T follicular helper cell (primary cell): Measurements from ENCODE around the gene GPC6.

Experiments
- DNase-seq: peaks from one replicate; pipeline ENCODE4 v3.0.0-alpha.2; 2020; ENCODE audit warnings: low read depth

Gene GPC6

DNA sequence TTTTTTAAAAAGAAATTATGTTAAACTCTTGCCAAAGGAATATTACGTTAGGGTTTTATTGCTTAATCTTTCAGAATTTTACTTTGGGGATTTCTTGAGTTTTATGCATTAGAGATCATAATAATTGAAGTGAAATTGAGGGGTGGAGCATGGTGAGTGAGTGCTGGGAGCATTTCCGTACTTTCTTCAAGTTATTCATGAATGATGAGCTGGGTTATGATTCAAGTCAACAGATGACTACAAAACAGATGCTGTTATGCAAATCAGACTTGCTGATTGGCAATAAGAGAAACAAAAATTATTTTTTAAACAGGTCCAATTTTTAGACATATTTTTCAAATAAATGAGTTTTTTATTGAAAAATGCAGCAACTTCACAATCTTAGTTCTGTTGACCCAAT is 748.6 kb downstream of the GPC6 start:
- DNase-seq, result no peak

GRCh38 chr13:93976528-93976927 is 749.9 kb downstream of the GPC6 start:
- no peak for DNase-seq

- DNase-seq, result no peak
Observed at GRCh38 chr13:93977986-93978385, 751.4 kb downstream of the GPC6 start.

- DNase-seq, result no peak
Observed at GRCh38 chr13:93981426-93981977, 754.9 kb downstream of the GPC6 start.

DNA sequence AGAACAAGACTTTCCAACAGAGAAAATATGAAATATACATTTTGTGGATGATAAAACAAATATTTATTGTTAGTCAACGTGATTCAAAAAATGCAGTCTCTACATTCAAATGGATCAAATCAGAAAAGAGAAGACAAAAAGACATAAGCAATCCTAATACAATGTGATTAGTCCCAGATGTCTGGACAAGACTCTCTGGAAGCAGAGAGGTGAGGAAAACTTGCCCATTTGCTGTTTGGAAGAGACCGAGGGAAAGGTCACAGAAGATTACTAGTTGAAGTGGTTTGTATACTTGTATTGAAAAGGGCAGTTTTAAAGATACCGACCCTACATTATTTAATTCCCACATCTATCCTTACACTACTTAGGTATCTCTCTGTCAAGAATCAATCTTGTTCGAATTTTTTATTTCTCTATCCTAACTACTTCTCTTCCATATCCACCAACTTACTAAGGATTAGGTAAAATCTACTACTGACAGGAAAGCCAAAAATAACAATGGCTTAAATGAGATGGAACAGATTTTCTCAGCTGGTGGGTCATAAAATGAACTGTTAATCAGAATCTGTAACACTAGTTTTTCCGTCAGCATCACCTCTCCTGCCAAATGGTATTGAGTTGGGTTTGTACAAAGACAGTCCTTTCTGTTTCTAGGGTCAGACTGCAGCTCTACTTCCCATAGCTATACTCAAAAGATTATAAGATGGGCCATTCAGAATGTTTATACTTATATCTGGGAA is 755.7 kb downstream of the GPC6 start:
- no peak for DNase-seq

- no peak for DNase-seq
Observed at GRCh38 chr13:93984052-93984451, 757.4 kb downstream of the GPC6 start.

- DNase-seq, result no peak
Observed at GRCh38 chr13:93984876-93985275, 758.3 kb downstream of the GPC6 start.

DNA sequence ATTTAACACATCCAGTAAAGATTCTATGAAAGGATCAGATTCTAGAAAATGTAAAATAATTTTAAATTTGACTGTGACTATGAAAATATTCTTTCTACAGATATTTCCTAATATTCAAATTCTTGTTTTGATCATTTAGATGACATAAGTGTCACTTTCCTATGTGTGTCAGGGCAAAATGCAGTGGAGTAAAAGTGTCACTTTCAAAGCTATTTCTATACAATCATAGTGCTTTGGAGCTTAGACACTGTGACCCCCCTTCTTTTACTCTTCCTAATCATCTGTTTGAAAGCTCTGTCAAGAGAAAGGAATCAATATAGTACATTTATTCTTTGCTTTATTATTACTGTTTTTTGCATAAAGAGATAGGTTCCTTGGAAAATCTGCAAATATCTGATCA is 760.9 kb downstream of the GPC6 start:
- DNase-seq, result no peak

GRCh38 chr13:93991569-93991968 is 765.0 kb downstream of the GPC6 start:
- DNase-seq, result no peak

- DNase-seq, result no peak
Observed at GRCh38 chr13:93996481-93996880, 769.9 kb downstream of the GPC6 start.

DNA sequence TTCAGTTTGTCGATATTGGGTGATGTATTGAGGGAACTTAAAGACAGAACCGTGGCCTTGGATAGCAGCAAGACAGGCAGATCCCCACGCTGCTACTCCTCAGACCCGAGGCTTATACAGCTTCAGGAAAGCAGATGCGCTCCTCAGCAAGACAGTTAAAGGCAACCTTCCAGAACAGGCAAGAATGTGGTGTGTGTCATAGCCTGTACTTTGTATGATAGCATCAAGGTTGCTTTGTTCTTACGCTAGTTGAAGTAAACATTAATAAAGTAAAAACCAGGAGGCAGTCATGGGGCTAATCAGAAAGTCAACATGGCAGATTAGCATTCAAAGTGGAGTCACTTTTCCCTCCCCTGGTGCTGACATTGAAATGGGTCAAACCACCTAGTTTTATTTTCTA is 779.7 kb downstream of the GPC6 start:
- no peak for DNase-seq

DNA sequence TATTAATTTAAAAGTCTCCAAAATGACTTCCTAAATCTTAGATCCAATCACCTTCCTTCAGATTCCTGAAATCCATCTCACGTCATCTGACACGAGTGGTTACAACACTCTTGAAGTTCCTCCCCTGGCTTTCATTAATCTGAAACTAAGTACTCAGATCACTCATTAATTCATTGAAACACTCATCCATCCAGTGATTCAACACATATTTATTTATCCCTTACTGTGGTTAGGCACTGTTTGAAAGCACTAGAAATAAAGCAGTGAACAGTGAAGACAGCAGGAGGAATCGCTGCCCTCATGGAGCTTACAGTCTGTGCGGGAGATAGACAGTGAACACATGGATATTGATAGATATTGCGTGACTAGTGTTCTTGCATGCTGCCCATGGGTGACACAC is 780.5 kb downstream of the GPC6 start:
- no peak for DNase-seq

DNA sequence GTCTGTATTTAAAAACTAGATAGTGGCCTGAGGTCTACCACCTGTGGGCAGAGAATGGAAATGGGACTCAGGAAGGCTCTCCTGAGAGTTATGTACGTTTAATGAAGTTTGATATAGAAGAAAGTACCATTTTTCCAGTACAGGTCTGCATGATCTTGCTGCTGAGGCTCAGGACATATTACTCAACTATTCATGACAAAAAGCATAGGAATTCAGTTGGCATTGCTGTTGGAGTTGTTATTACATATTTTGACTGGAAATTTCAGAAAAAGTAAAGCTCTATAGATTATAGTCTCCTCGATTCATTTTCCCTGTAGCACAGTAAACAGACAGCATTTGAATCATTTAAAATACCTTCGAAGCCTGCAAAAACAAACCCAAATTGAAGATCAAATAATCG is 783.1 kb downstream of the GPC6 start:
- no peak for DNase-seq

DNA sequence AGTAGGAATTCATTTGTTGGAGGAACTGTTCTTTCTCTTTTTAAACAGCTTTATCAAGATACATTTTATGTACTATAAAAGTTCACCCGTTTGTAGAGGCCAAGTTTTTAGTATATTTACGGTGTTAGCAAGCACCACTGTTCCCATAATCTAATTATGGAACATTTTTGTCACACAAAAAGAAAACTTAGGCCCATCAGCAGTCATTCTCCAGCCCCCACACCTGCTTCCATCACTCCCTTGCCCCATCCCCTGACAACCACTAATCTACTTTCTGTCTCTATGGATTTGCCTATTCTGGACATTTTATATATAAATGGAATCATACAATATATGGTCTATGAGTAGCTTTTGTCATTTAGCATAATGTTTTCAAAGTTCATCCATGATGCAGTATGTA is 787.9 kb downstream of the GPC6 start:
- no peak for DNase-seq

- DNase-seq, result no peak
Observed at GRCh38 chr13:94020426-94020825, 793.8 kb downstream of the GPC6 start.

DNA sequence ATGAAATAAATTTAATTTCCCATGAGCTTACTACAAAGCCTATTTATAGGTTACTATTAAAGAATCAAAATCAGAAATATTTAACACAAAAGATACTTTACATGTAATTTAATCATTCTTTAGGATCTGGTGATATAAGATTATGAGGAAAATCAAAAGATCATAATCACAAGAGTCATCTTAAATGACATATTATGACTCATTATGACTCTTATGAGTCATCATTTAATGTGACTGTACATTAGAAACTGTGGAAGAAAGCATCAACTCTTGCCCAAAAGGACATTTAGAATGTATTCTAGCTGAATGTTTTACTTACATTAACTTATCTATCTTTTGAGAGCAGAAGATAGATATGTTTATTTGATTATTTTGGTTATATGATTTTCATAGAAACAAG is 794.2 kb downstream of the GPC6 start:
- DNase-seq, result no peak

DNA sequence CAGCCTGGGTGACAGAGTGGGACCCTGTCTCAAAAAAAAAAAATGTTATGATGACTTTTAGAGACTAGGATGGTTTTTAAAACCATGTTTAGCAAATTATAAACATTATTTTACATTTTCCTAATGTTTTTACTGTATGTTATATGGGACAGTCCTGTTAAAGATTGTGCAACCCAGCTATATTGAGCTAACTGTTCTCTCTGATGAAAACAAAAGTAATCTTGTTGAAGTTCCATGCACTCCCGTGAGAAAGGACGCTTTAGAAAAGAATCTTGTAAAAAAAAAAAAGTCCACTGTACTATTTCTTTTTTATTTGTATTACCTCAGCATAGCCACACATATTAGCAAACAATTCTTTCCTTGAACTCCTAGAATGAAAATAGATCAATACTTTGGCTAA is 801.6 kb downstream of the GPC6 start:
- DNase-seq, result no peak

DNA sequence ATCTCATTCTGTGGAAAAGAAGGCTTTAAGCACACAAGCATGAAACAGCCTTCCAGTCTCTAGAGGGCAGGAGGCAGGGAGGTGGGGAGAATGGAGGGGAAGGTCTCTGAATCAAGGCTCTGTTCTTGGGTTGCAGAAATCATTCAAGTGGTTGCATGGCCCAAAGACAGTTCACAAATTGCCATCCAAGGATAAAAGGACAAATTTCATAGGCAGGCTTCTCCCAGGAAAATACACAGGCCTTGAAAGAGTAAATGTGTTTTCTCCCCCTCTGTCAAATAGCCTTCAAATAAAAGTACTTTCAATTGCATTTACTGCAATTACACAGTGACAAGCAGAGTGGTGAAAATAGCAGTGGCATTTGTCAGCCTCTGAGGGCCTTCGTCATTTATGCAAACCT is 802.0 kb downstream of the GPC6 start:
- DNase-seq, result no peak

- no peak for DNase-seq
Observed at GRCh38 chr13:94030415-94031119, 804.0 kb downstream of the GPC6 start.

DNA sequence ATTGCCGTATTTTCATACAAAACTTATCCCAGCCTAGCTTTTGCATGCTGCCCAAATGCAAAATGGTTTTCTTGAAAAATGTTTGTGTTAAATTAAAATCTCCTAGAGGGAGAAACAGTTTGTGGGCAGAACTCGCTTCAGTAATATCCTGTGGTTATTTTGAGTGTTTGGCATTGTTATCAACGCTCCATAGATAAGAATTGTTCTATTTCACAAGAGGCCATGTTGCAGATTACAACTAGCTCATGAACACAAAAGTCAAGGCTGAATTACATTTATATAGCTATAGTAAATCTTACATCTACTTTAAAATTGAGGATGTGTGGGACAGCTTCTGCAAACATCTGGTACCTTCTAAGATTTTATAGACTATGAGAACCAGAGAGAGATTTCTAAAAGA is 805.0 kb downstream of the GPC6 start:
- no peak for DNase-seq

DNA sequence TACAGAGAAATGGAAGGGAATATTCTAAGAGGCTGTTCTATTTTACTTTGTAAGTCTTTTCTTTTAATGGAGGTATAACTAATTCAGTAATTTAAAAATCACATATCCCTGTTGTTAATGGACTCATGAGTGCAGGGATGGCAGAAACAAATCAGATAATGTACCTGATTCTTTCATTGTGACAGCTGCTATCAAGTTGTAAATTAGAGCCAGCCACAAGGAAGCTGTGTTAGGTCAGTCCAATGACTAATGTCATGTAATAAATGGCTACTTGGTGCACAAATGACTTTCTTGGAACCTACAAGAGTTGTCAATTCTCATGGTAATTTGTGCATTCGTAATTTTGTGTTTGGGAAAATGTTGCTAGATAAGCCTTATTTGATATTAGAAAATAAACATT is 806.5 kb downstream of the GPC6 start:
- DNase-seq, result no peak

DNA sequence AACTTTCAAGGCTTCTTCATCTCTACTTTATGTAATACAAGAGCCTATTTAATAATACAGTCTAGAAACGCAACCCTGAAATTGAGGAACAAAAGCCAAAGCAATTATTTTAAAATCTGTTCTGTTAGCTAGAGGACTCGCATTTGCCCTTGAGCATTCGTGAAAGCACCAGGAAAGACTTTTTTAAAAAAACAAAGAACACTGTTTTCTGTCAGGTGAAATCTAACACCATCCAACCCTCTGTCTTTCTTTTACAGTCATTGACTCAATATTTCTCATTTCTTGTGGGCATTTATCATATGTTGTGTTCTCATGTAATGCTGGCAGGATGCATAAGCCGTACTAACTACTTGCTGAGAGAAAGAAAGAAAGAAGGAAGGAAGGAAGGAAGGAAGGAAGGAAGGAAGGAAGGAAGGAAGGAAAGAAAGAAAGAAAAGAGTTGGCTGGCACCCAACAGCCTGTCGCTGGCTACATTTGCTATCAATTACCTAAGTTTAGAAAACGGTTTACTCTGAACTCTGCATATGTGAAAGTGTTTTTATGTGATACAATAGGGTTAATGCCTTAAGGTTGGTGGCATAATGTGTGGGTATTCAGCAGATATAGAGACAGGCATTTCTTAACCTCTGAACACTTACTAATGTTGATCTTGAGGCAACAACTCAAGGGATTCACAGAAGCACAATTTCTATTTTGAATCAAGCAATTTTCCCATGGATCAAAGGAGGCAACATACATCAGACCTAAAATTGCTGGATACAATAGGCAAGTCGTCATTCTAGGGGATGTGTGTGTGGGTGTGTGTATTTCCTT is 807.4 kb downstream of the GPC6 start:
- DNase-seq, result no peak

DNA sequence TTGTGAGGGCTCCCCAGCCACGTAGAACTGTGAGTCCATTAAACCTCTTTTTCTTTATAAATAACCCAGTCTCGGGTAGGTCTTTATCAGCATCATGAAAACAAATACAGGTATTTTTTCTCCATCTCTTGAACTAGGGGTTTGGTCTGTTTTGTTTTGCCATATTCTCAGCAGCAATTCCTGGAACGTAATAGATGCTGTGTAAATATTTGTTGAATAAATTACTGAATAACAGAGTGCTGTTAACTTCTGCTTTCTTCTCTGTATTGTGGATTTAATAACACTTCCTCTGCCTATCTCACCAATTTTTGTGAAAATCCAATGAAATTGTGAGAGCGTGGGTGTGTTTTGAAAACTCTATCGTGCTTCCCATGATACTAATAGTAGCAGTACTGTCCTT is 823.4 kb downstream of the GPC6 start:
- no peak for DNase-seq
